Type B pancreatic cell (in vitro differentiated cells): ENCODE measurements around the gene ODR4. TPM values are rescaled to one million over a fixed set of nuclear protein-coding genes. Genes with fewer than 3 reads are reported as not detected.
"Not testable (repeated sequence)": the region's sequence is repeated elsewhere in the genome, so short reads cannot be mapped to it uniquely, and the experiment has no call there.

Experiments
- DNase-seq: peaks from one replicate; pipeline ENCODE4 v3.0.0; 2021; ENCODE audit warnings: mixed read lengths; ENCODE audit not compliant: unreplicated experiment; ENCODE audit errors: extremely low spot score
- H3K27ac Mint-ChIP-seq: 2 replicates; pipeline ENCODE4 v1.8.0; 2021; ENCODE audit warnings: mild to moderate bottlenecking, mixed read lengths
- H3K27me3 Mint-ChIP-seq: 2 replicates; pipeline ENCODE4 v1.8.0; 2021; ENCODE audit warnings: mixed read lengths
- H3K36me3 Mint-ChIP-seq: 2 replicates; pipeline ENCODE4 v1.8.0; 2021; ENCODE audit warnings: mixed read lengths
- H3K4me1 Mint-ChIP-seq: one replicate; pipeline ENCODE4 v1.8.0; 2021; ENCODE audit warnings: mixed read lengths; ENCODE audit not compliant: unreplicated experiment
- H3K4me3 Mint-ChIP-seq: 2 replicates; pipeline ENCODE4 v1.8.0; 2021; ENCODE audit warnings: mild to moderate bottlenecking, mixed read lengths
- H3K9me3 Mint-ChIP-seq: 2 replicates; pipeline ENCODE4 v1.8.0; 2021; ENCODE audit warnings: mixed read lengths
- CTCF ChIP-seq: fragments of 200-600 bp; sonication (generic); conservative IDR thresholded peaks from 2 replicates; pipeline ENCODE4 v1.5.0; 2021; ENCODE audit warnings: antibody characterized with exemption, mild to moderate bottlenecking
- total RNA-seq: library from RNA; stranded (reverse); gene quantifications from 2 replicates; pipeline ENCODE4 v1.2.1, GENCODE V29; 2021; ENCODE audit warnings: low replicate concordance

Gene ODR4
- total RNA-seq, 1 donor from 2014 or later = 22.3 TPM

- Mint-ChIP-seq H3K27ac (no peak overlapping the region), H3K4me1 (no peaks in the 10 kb centered on the region), H3K36me3 (no peaks in the 10 kb centered on the region), H3K27me3 (no peaks in the 10 kb centered on the region), H3K9me3 (no peaks in the 10 kb centered on the region), H3K4me3 (no peak overlapping the region)
- no peak for TF ChIP-seq CTCF
- no peak for DNase-seq
Observed at GRCh38 chr1:186463511-186463910, 87.9 kb downstream of the ODR4 start.

- no peak for TF ChIP-seq CTCF
- no peaks in the 10 kb centered on the region for H3K27me3 Mint-ChIP-seq
- H3K36me3 Mint-ChIP-seq = no peaks in the 10 kb centered on the region
- H3K4me1 Mint-ChIP-seq = no peaks in the 10 kb centered on the region
- no peak for DNase-seq
- no peaks in the 10 kb centered on the region for H3K9me3 Mint-ChIP-seq
- H3K27ac Mint-ChIP-seq = no peak overlapping the region
- no peak overlapping the region for H3K4me3 Mint-ChIP-seq
Observed at GRCh38 chr1:186463926-186464325, 88.3 kb downstream of the ODR4 start.

DNA sequence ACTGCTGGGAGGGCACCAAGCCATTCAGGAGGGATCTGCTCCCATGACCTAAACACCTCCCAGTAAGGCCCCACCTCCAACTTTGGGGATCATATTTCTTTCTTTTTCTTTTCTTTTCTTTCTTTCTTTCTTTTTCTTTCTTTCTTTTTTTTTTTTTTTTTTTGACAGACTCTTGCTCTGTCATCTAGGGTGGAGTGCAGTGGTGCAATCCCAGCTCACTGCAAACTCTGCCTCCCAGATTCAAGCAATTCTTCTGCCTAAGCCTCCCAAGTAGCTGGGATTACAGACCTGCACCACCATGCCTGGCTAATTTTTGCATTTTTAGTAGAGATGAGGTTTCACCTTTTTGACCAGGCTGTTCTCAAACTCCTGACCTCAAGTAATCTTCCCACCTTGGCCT lies 89.9 kb downstream of the ODR4 start:
- H3K9me3 Mint-ChIP-seq, H3K4me1 Mint-ChIP-seq, H3K27ac Mint-ChIP-seq, DNase-seq, H3K36me3 Mint-ChIP-seq, H3K27me3 Mint-ChIP-seq, H3K4me3 Mint-ChIP-seq: not testable (repeated sequence)

DNA sequence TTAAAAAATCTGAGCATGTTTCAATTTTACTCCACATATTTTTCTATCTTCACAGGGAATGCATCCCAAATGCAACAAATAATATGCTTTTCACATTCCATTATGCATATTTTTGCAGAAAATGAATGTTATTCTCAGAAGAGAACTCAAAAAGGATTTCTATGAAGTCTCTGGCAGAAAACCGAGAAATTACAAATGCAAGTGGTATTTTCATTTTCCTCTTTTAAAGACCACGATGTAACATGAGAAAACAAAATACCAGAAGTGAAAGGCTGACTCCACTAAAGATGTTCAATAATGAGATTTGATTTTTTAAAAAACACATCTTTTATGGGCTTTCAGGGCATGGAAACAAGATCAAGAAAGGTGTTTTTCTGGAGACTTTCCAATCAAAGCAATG lies 90.3 kb downstream of the ODR4 start:
- no peaks in the 10 kb centered on the region for H3K36me3 Mint-ChIP-seq
- no peaks in the 10 kb centered on the region for H3K27me3 Mint-ChIP-seq
- no peak overlapping the region for H3K27ac Mint-ChIP-seq
- H3K4me1 Mint-ChIP-seq = no peaks in the 10 kb centered on the region
- H3K9me3 Mint-ChIP-seq = no peaks in the 10 kb centered on the region
- TF ChIP-seq CTCF = no peak
- no peak overlapping the region for H3K4me3 Mint-ChIP-seq
- DNase-seq = no peak

Other genes with a start within 250 kb of the ODR4 start
- not detected in 2 replicates for gene PRG4, start 79.6 kb upstream of the ODR4 start, total RNA-seq
- gene TPR, start 585 bp upstream of the ODR4 start, total RNA-seq = 92.1 and 111 TPM in 2 replicates
- gene PDC, start 85.3 kb downstream of the ODR4 start, total RNA-seq = not detected in 2 replicates